ENCODE results near the gene TKT.

DNA sequence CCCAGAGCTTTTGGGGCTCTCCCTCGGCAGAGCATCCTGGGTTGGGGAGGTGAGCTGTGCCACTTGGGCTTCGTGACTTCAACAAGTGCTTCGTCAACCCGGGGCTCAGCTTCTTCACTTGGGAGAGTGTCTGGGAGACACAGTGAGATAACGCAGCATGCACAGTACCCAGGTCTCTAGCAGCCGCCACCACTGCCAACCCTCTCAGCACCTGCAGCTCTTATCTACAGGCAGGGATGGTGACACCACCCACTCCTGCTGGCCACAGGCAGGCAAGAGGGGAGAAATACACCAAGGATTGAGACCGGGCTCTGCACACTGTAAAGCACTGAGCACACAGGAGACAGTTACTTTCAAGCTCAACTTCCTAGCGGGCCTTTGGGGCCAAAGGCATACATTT, 11.6 kb downstream of the TKT start:
- TF ChIP-seq LEF1 (IDR thresholded peaks at IDR 0.05; ENCODE audit: borderline replicate concordance) (no peak), SUZ12 (IDR thresholded peaks at IDR 0.05) (no peak), ARNT (IDR thresholded peaks at IDR 0.05) (no peak), SP1 (IDR thresholded peaks at IDR 0.05) (no peak), NFRKB (IDR thresholded peaks at IDR 0.05) (no peak), BHLHE40 (IDR thresholded peaks at IDR 0.05; ENCODE audit: borderline replicate concordance) (no peak), ZNF384 (IDR thresholded peaks at IDR 0.05) (no peak), FOXA1 (IDR thresholded peaks at IDR 0.05) (no peak), L3MBTL2 (conservative IDR thresholded peaks at IDR 0.05) (no peak), ELF4 (IDR thresholded peaks at IDR 0.05) (no peak)
- TF ChIP-seq, protein P1, sequence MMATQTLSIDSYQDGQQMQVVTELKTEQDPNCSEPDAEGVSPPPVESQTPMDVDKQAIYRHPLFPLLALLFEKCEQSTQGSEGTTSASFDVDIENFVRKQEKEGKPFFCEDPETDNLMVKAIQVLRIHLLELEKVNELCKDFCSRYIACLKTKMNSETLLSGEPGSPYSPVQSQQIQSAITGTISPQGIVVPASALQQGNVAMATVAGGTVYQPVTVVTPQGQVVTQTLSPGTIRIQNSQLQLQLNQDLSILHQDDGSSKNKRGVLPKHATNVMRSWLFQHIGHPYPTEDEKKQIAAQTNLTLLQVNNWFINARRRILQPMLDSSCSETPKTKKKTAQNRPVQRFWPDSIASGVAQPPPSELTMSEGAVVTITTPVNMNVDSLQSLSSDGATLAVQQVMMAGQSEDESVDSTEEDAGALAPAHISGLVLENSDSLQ (IDR thresholded peaks at IDR 0.05) = no peak
